ENCODE results near the gene TIMM17A. TPM values are rescaled to one million over a fixed set of nuclear protein-coding genes. Genes with fewer than 3 reads are reported as not detected.

The TIMM17A gene
- polyA plus RNA-seq, 3 donors = 27.4 to 50.3 (median 45.4) TPM

GRCh38 chr1:201945157-201945556, 10.1 kb upstream of the TIMM17A start:
- WGBS (ENCODE audit: insufficient coverage) = 43% methylated on average over 3 of the region's 4 CpGs
- Mint-ChIP-seq H3K27ac (no peak overlapping the region), H3K4me3 (peak overlapping the region in 1 of 2 donors; percentile 89), H3K36me3 (no peaks in the 10 kb centered on the region), H3K27me3 (ENCODE audit: low read depth in 3 of 3) (peaks cover 40 to 48% (median 47%) of the 10 kb centered on the region in 3 donors), H3K4me1 (peaks cover 14% of the 10 kb centered on the region), H3K9me3 (peaks cover 0 to 14% (median 2%) of the 10 kb centered on the region in 7 donors)
- intact Hi-C loops (cut with micrococcal nuclease) = no loop called here
- Histone ChIP-seq H3K4me1 (ENCODE audit: control insufficient read depth in 1 of 2, insufficient read depth in 2 of 2, low read length in 2 of 2) (peaks cover 0 to 9% of the 10 kb centered on the region in 2 donors), H4K20me1 (ENCODE audit: insufficient read depth, low read length) (no peaks in the 10 kb centered on the region), H3K9ac (ENCODE audit: insufficient read depth, low read length, poor library complexity, severe bottlenecking) (no peak overlapping the region), H3K4me2 (replicated peaks; ENCODE audit: extremely low read depth, low read length, poor library complexity, severe bottlenecking) (no peak overlapping the region), H3K36me3 (replicated peaks in 1 of 2; ENCODE audit: control insufficient read depth in 1 of 2, insufficient read depth in 2 of 2, low read length in 2 of 2) (no peaks in the 10 kb centered on the region), H2AFZ (ENCODE audit: insufficient read depth, low read depth, low read length, poor library complexity, severe bottlenecking) (no peak overlapping the region), H3K9me3 (replicated peaks in 1 of 2; ENCODE audit: control insufficient read depth in 1 of 2, insufficient read depth in 1 of 2, low read length in 2 of 2) (peaks cover 0 to 8% of the 10 kb centered on the region in 2 donors), H3K27me3 (ENCODE audit: control insufficient read depth in 2 of 2, insufficient read depth in 2 of 2, low read length in 2 of 2) (peaks cover 33 to 45% of the 10 kb centered on the region in 2 donors), H3K27ac (ENCODE audit: low read depth in 1 of 2, low read length in 2 of 2) (no peak overlapping the region), H3K4me3 (replicated peaks in 1 of 3; ENCODE audit: low read depth in 2 of 3, low read length in 3 of 3) (no peak overlapping the region), H3K79me2 (ENCODE audit: insufficient read depth, low read length) (no peaks in the 10 kb centered on the region)
- no peak for TF ChIP-seq CTCF (IDR thresholded peaks at IDR 0.05)
- DNase-seq = no peak

GRCh38 chr1:201945863-201946223, 9.5 kb upstream of the TIMM17A start:
- Histone ChIP-seq H3K9me3 (replicated peaks in 1 of 2; ENCODE audit: control insufficient read depth in 1 of 2, insufficient read depth in 1 of 2, low read length in 2 of 2) (peaks cover 0 to 8% of the 10 kb centered on the region in 2 donors), H3K27ac (ENCODE audit: low read depth in 1 of 2, low read length in 2 of 2) (no peak overlapping the region), H3K4me1 (ENCODE audit: control insufficient read depth in 1 of 2, insufficient read depth in 2 of 2, low read length in 2 of 2) (peaks cover 0 to 9% of the 10 kb centered on the region in 2 donors), H3K36me3 (replicated peaks in 1 of 2; ENCODE audit: control insufficient read depth in 1 of 2, insufficient read depth in 2 of 2, low read length in 2 of 2) (no peaks in the 10 kb centered on the region), H3K4me2 (replicated peaks; ENCODE audit: extremely low read depth, low read length, poor library complexity, severe bottlenecking) (peak overlapping the region; percentile 46), H3K4me3 (replicated peaks in 1 of 3; ENCODE audit: low read depth in 2 of 3, low read length in 3 of 3) (no peak overlapping the region), H3K79me2 (ENCODE audit: insufficient read depth, low read length) (no peaks in the 10 kb centered on the region), H4K20me1 (ENCODE audit: insufficient read depth, low read length) (no peaks in the 10 kb centered on the region), H3K27me3 (ENCODE audit: control insufficient read depth in 2 of 2, insufficient read depth in 2 of 2, low read length in 2 of 2) (peaks cover 33 to 45% of the 10 kb centered on the region in 2 donors), H3K9ac (ENCODE audit: insufficient read depth, low read length, poor library complexity, severe bottlenecking) (peak overlapping the region; percentile 1), H2AFZ (ENCODE audit: insufficient read depth, low read depth, low read length, poor library complexity, severe bottlenecking) (peak overlapping the region; percentile 73)
- Mint-ChIP-seq H3K27ac (no peak overlapping the region), H3K4me1 (peaks cover 14% of the 10 kb centered on the region), H3K36me3 (no peaks in the 10 kb centered on the region), H3K9me3 (peaks cover 0 to 14% (median 2%) of the 10 kb centered on the region in 7 donors), H3K4me3 (peak overlapping the region; percentile 39 to 89), H3K27me3 (ENCODE audit: low read depth in 3 of 3) (peaks cover 40 to 48% (median 47%) of the 10 kb centered on the region in 3 donors)
- intact Hi-C loops (cut with micrococcal nuclease) = no loop called here
- DNase-seq = no peak
- WGBS (ENCODE audit: insufficient coverage) = 41% methylated on average over 9 of the region's 10 CpGs
- TF ChIP-seq CTCF (IDR thresholded peaks at IDR 0.05) = no peak

Measured in CD14-positive monocyte (primary cell).